Osteocyte (in vitro differentiated cells): ENCODE results near the gene CABP1. TPM values are rescaled to one million over a fixed set of nuclear protein-coding genes. Genes with fewer than 3 reads are reported as not detected.

Source experiments
- DNase-seq: peaks from one replicate; pipeline ENCODE4 v3.0.0; 2021; ENCODE audit warnings: mixed read lengths; ENCODE audit not compliant: unreplicated experiment; ENCODE audit errors: extremely low spot score
- H3K27ac Mint-ChIP-seq: one replicate; pipeline ENCODE4 v1.8.0; 2021; ENCODE audit warnings: mild to moderate bottlenecking, mixed read lengths; ENCODE audit not compliant: unreplicated experiment
- H3K27me3 Mint-ChIP-seq: one replicate; pipeline ENCODE4 v1.8.0; 2021; ENCODE audit warnings: mixed read lengths; ENCODE audit not compliant: unreplicated experiment
- H3K36me3 Mint-ChIP-seq: one replicate; pipeline ENCODE4 v1.8.0; 2021; ENCODE audit warnings: mixed read lengths; ENCODE audit not compliant: unreplicated experiment
- H3K4me1 Mint-ChIP-seq: one replicate; pipeline ENCODE4 v1.8.0; 2021; ENCODE audit warnings: mixed read lengths; ENCODE audit not compliant: unreplicated experiment
- H3K4me3 Mint-ChIP-seq: one replicate; pipeline ENCODE4 v1.8.0; 2021; ENCODE audit warnings: mild to moderate bottlenecking, moderate library complexity, mixed read lengths; ENCODE audit not compliant: unreplicated experiment
- H3K9me3 Mint-ChIP-seq: one replicate; pipeline ENCODE4 v1.8.0; 2021; ENCODE audit warnings: mixed read lengths; ENCODE audit not compliant: unreplicated experiment
- total RNA-seq: library from RNA; stranded (reverse); gene quantifications from 2 replicates; pipeline ENCODE4 v1.2.1, GENCODE V29; 2021
- TF ChIP-seq, protein P1 (sequence below): fragments of 200-600 bp; sonication (generic); IDR thresholded peaks from 2 replicates; pipeline ENCODE4 v1.5.0; 2021; ENCODE audit warnings: antibody characterized with exemption, mild to moderate bottlenecking, moderate library complexity

The CABP1 gene
- total RNA-seq, 1 donor from 2014 or later = not detected

DNA sequence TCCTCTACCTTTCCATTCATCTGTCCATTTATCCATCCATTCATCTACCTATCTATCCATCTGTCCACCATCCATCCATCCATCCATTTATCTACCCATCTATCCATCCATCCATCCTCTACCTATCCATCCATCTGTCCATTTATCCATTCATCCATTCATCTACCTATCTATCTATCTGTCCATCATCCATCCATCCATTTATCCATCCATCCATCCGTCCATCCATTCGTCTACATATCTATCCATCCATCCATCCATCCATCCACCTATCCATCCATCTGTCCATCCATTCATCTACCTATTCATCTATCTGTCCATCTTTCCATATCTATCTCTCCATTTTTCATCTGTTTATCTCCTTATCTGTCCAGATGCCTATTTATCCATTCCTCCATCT, 21.0 kb downstream of the CABP1 start:
- peaks cover 9% of the 10 kb centered on the region for H3K27me3 Mint-ChIP-seq

DNA sequence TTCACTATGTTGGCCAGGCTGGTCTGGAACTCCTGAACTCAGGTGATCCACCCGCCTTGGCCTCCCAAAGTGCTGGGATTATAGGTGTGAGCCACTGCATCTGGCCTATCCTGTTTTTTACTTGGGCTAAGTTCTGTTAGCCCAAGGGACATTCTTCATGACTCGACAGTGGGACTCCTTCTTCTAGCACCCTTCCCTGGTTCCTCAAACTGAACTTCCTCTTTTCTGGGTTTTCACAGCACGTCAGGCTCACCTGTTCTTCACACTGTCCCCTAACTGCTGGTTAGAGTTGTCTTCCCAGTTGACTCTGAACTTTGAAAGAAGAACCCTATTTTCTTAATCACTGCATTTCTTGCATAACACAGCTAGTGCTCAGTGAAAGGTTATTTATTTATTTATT, 22.5 kb downstream of the CABP1 start:
- H3K9me3 Mint-ChIP-seq = no peaks in the 10 kb centered on the region
- H3K4me3 Mint-ChIP-seq = no peak overlapping the region
- H3K4me1 Mint-ChIP-seq = no peaks in the 10 kb centered on the region
- TF ChIP-seq, protein P1, sequence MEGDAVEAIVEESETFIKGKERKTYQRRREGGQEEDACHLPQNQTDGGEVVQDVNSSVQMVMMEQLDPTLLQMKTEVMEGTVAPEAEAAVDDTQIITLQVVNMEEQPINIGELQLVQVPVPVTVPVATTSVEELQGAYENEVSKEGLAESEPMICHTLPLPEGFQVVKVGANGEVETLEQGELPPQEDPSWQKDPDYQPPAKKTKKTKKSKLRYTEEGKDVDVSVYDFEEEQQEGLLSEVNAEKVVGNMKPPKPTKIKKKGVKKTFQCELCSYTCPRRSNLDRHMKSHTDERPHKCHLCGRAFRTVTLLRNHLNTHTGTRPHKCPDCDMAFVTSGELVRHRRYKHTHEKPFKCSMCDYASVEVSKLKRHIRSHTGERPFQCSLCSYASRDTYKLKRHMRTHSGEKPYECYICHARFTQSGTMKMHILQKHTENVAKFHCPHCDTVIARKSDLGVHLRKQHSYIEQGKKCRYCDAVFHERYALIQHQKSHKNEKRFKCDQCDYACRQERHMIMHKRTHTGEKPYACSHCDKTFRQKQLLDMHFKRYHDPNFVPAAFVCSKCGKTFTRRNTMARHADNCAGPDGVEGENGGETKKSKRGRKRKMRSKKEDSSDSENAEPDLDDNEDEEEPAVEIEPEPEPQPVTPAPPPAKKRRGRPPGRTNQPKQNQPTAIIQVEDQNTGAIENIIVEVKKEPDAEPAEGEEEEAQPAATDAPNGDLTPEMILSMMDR = no peak
- H3K27me3 Mint-ChIP-seq = peaks cover 6% of the 10 kb centered on the region
- H3K27ac Mint-ChIP-seq = no peak overlapping the region
- no peaks in the 10 kb centered on the region for H3K36me3 Mint-ChIP-seq
- DNase-seq = no peak

More for the DNA sequence above, 21.0 kb downstream of the CABP1 start:
- Mint-ChIP-seq H3K4me1 (no peaks in the 10 kb centered on the region), H3K27ac (no peak overlapping the region), H3K36me3 (no peaks in the 10 kb centered on the region), H3K9me3 (no peaks in the 10 kb centered on the region), H3K4me3 (no peak overlapping the region)
- TF ChIP-seq, protein P1 = no peak
- DNase-seq = no peak

DNA sequence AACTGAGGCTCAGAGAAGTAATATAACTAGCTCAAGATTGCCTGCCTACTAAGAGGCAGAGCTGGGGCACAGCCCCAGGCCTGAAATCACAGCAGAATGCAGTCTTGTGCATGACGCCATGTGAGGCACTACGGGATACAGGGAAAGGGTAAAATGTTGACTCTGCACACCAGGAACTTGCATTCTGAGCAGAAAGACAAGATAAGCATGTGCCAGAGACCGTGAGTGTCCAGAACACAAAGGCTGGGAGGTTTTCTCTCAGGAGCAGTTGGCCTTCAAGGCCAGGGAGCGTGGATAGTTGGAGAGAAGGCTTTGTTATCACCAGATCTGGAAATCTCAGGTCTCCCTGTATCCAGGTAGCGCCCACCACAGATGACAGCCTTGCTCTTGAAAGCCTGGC, 23.3 kb downstream of the CABP1 start:
- peaks cover 1% of the 10 kb centered on the region for H3K4me1 Mint-ChIP-seq
- no peaks in the 10 kb centered on the region for H3K36me3 Mint-ChIP-seq
- H3K4me3 Mint-ChIP-seq = no peak overlapping the region
- H3K9me3 Mint-ChIP-seq = no peaks in the 10 kb centered on the region
- H3K27me3 Mint-ChIP-seq = peaks cover 6% of the 10 kb centered on the region
- DNase-seq = no peak
- TF ChIP-seq, protein P1 = no peak
- no peak overlapping the region for H3K27ac Mint-ChIP-seq

DNA sequence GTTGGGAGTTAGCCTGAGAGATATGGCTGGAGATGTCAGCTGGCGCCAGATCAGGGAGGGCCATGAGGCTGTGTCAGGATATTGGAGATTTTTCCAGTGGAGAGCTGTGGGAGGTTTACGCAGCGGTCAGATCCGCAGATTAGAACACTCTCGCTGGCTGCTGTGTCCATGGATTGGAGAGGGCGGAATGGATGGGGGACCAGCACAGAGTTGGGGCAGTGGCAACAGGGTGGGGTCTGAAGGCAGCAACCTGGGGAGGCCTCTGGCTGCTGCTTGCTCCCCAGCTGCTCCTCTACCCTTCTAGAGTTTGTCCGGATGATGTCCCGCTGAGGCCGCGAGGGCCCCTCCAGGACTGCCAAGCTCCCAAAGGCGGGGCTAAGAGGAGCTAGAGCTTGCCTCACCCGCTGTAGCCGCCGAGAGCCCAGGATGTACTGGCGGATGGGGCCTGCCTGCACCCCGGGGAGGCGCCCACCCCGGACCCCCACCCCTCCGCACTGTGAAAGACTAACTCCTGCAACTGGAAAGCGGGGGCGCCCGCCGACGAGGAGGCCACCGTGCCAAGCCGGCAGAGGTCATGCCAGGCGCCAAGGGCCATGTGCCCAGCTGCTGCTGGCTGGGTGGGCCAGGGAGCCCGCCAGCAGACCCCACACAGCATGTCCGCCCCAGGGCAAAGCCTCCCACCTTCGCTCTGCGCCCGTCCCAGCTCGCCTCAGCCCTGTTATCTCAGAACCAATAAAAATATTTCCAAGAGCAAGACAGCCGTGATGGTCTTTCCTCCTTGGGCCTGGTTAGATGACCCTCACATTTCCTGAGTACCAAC, 26.4 kb downstream of the CABP1 start:
- TF ChIP-seq, protein P1 = no peak
- no peaks in the 10 kb centered on the region for H3K9me3 Mint-ChIP-seq
- H3K27me3 Mint-ChIP-seq = peaks cover 5% of the 10 kb centered on the region
- no peaks in the 10 kb centered on the region for H3K36me3 Mint-ChIP-seq
- DNase-seq = no peak
- H3K4me3 Mint-ChIP-seq = no peak overlapping the region
- peaks cover 4% of the 10 kb centered on the region for H3K4me1 Mint-ChIP-seq
- H3K27ac Mint-ChIP-seq = no peak overlapping the region

DNA sequence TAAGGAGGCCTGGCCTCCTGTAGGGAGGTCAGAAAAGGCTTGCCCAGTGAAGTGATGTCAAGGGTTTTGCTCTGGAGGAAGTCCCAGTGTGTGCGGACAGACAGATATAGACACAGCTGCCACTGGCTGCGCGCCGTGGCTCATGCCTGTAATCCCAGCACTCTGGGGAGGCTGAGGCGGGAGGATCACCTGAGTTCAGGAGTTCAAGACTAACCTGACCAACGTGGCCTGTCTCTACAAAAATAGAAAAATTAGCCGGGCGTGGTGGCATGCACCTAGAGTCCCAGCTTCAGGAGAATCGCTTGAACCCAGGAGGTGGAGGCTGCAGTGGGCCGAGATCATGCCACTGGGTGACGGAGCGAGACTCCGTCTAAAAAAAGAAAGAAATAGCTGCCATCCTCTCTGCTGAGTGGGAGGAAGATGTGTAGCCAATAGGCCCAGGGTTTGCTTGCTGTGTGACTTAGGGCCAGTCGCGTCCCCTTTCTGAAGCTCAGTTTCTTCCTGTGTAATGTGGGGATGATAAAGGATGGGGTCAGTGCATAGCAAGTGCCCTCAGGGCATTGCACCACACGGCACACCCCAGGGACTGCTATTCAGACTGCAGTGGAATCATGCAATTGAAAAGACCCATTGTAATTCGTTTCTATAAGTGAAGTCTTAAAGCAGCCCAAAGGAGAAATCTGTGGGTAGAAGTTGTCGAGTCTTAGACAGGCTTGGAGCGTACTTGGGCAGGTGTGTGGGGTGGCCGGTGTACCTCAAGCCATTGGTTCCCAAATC, 27.9 kb downstream of the CABP1 start:
- Mint-ChIP-seq H3K9me3 (no peaks in the 10 kb centered on the region), H3K27ac (no peak overlapping the region), H3K36me3 (no peaks in the 10 kb centered on the region), H3K4me1 (peaks cover 4% of the 10 kb centered on the region), H3K27me3 (peaks cover 5% of the 10 kb centered on the region), H3K4me3 (no peak overlapping the region)
- TF ChIP-seq, protein P1 = no peak
- no peak for DNase-seq
